ENCODE data around the gene AZIN2.
"Not testable (repeated sequence)": the region's sequence is repeated elsewhere in the genome, so short reads cannot be mapped to it uniquely, and the experiment has no call there.

AZIN2 gene

DNA sequence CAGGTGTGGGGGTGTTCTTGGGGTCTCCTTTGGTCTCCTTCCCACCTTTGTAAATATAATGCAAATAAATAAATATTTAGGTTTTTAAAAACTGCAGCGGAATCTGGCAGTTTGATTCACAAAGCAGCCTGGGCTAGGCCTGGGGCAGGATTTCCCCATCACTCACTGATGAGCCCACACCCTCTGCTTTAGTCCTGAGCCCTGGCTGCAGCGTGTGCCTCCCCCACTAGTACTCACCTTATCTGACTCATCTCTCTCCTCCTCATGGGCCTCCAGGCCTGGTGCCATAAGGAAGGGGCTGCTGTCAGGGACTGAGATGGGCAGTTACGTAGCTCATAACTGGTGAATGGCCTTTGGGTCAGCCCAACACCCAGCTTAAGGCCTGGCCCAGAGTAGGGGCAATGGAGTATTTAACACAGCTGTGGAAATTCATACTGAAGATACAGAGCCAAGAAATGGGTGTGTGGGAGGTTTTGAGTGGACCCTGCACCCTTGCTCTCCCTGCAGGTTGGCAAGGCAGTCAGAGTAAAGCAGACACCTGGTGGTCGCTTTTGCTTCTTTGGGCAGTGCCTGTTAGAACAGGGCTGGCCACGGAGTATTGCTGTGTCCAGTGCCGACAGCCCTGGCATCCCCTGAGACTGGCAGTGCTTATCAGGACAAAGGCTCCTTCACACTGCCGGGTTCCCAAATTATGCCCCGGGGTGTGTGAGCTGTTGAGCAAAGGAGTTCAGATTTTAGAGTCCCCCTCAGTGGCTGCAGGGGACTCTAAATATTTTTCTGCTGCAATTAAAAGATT, 39.7 kb downstream of the AZIN2 start:
- FAIRE-seq, result no peak
- DNase-seq (ENCODE audit: insufficient read length, low spot score), result no peak
- TF ChIP-seq POLR2A (IDR thresholded peaks at IDR 0.05; ENCODE audit: low read depth, low read length), result no peak

DNA sequence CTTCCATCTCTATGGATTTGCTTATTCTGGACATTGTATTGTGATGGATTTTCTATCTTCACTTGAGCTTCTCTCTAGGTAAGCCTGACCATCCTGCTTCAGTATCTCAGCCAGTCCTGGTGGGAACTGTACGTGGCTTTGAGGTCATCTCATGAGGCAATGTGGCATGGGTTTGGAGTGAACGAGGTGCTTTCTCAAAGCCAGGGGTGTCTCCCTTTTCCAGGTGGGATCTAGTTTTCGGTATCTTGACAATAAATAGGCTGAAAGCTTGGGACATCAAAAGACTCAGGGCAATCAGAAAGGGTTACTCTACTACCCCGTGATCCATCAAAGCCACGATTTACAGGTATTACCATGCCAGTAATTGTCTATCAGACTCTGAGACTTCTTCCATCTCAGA, 40.8 kb downstream of the AZIN2 start:
- FAIRE-seq (no peak), DNase-seq (ENCODE audit: insufficient read length, low spot score) (no peak)
- no peak for TF ChIP-seq POLR2A (IDR thresholded peaks at IDR 0.05; ENCODE audit: low read depth, low read length)

DNA sequence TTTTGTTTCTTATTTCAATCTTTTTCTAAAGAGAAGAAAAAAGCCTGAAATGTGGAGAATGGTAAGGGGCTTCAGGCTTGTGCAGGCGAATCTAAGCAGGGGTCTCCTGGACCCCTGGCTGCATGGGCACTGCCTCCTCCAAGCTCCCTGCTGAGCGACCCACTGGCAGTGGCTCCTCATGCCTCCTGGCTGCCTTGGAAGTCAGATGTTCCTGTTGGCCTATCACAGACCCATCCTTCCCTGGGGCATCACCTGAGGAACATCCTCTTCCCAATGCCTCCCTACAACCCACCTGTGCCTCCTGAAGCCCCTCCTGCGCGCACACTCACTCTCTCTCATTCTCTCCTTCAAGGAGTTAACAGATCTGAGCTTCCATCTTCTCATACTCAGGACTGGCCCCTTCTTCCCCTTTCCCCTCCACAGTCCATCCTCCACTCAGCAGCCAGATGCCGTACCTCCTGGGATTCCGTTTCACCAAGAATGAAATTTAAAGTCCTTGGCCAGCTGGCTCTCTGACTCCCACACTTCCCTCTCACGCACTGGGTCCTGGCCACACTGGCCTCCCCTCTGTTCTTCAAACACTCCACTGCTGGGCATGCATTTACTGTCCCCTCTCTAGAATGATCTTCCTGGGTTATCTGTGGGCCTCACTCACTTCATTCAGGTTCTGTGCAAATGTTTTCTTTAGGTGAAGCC, 41.7 kb downstream of the AZIN2 start:
- TF ChIP-seq POLR2A (IDR thresholded peaks at IDR 0.05; ENCODE audit: low read depth, low read length), result no peak
- DNase-seq (ENCODE audit: insufficient read length, low spot score) (no peak), FAIRE-seq (no peak)

DNA sequence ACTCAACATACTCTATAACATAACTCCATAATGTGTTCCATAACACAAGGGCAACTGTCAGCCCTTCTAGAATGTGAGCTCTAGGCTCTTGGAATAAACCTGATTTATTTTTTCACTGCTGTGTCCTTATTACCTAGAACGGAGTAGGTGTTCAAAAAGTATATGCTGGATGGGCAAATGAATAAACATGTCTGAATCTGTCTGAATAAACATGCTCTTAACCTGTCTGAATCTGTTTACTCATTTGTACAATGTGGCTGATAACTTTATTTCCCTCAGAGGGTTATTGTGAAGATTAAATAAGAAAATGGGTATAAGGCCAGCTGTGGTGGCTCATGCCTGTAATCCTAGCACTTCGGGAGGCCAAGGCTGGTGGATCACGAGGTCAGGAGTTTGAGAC, 42.3 kb downstream of the AZIN2 start:
- FAIRE-seq, result no peak
- no peak for DNase-seq (ENCODE audit: insufficient read length, low spot score)

DNA sequence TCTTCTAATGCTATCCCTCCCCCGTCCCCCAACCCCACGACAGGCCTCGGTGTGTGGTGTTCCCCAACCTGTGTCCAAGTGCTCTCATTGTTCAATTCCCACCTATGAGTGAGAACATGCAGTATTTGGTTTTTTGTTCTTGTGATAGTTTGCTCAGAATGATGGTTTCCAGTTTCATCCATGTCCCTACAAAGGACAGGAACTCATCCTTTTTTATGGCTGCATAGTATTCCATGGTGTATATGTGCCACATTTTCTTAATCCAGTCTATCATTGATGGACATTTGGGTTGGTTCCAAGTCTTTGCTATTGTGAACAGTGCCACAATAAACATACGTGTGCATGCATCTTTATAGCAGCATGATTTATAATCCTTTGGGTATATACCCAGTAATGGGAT, 43.7 kb downstream of the AZIN2 start:
- not testable (repeated sequence) for FAIRE-seq; DNase-seq (ENCODE audit: insufficient read length, low spot score)

More for the DNA sequence above, 42.3 kb downstream of the AZIN2 start:
- TF ChIP-seq POLR2A (IDR thresholded peaks at IDR 0.05; ENCODE audit: low read depth, low read length), result no peak

DNA sequence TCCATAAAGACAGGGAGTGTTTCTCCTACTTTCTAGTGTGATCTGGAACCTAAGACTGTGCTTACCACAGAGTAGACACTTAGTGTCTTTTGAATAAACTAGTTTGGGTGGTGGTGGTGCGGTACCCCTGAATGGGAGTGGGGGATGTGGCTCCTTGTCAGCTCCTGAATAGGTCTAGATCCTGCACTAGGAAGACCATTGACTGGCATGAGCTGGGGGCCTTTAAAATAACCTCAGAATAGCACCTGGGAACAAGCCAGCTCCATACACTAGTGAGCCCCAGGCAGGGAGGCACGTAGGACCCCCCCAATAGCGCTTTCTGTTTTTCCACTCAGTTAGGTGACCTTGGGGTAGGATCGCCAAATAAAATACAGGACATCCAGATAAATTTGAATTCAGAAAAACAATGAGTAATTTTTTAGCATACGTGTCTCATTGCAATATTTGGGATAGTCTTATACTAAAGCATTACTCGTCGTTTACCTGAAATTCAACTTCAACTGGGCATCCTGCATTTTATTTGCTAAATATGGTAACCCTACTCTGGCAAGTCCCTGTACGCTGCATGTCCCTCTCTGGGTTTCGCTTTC, 45.6 kb downstream of the AZIN2 start:
- DNase-seq (ENCODE audit: insufficient read length, low spot score) (no peak), FAIRE-seq (no peak)
- TF ChIP-seq POLR2A (IDR thresholded peaks at IDR 0.05; ENCODE audit: low read depth, low read length), result no peak

DNA sequence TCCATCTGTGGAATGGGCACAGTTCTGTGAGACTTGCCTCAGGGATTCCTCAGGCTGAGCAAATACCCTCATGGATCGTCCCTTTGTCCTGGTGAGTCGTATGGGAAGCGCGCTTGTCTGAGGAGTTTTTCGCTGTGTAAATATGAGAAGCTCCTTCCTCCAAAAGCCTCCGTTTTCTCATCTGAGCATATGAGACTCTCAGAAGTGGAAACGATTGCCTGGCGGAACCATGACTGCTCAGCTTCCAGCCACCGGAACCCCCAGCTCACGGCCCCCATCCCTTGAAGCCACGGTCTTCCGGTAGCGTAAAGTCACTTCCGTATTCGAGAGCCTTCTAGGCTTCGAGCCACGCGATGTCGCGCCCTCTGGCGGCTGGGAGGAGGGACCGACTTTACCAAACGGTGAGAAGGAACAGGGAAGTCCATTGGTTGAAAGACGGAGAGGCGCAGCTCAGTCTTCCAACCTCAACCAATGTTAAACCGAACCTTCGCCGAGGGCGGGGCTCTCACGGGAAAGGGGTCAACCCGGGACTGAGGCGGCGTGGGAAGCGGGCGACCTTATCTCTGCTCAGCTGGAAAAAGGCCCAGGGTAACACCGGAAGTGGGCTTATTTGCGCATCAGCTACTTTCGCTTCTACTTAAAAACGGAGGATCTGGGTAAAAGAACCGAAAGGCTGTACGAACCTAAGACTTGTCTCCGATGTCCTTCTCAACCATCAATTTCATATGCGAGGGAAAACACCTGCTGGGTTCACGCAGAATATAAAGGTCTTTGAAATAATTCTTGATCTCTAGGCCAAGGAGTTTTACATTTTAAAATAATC, 46.3 kb downstream of the AZIN2 start:
- DNase-seq (ENCODE audit: insufficient read length, low spot score) (peak; percentile 83), FAIRE-seq (peak; percentile 95)
- TF ChIP-seq POLR2A (IDR thresholded peaks at IDR 0.05; ENCODE audit: low read depth, low read length), result peak; percentile 84

DNA sequence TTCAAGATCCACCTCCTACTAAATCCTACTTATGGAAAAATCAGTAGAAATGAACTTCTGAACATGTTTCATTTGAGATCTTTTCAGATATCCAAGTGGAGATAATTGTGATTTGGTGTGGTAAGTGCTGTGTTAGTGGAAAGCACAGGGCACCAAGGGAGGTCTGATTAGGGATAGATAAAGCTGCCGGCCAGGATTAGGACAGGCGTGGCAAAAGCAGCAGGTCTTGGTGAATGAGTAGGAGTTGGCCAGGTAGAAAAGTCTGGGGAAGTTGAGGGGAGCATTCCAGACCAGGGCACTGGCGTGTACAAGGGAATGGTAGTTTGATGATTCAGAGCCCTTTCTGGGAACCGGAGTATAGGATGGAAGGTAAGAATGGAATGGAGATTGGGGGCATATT, 47.8 kb downstream of the AZIN2 start:
- no peak for TF ChIP-seq POLR2A (IDR thresholded peaks at IDR 0.05; ENCODE audit: low read depth, low read length)
- FAIRE-seq (no peak), DNase-seq (ENCODE audit: insufficient read length, low spot score) (no peak)

DNA sequence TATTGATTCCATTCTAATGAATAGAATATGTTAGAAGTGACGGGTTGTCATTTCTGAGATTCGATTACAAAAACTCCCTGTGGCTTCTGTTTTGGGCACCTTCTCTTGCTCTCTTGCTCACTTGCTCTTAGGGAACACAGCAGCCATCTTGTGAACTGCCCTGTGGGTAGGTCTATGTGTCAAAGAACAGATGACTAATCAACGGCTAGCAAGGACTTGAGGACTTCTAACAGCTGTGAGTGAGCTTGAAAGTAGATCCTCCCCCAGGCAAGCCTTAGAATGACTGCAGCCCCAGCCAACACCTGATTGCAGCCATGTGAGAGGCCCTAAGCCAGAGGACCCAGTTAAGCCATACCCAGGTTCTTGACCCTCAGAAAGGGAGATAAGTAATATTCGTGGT, 49.3 kb downstream of the AZIN2 start:
- TF ChIP-seq POLR2A (IDR thresholded peaks at IDR 0.05; ENCODE audit: low read depth, low read length), result no peak
- FAIRE-seq (no peak), DNase-seq (ENCODE audit: insufficient read length, low spot score) (no peak)

DNA sequence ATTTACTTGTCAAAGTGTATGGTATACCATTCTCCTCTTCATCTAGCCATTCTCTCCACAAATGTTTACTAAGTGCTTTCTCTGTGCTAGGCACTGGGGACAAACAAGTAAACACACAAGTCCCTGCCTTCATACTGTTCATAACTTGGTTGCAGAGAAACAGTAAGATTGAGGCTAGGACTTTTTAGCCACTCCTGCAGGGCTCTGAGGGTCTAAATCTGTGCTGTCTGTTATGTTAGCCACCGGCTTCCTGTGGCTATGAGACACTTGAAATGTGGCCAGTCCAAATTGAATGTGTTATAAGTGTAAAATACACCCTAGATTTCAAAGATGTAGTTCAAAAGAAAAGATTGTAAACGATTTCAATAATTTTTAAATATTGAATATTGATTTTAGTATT, 50.2 kb downstream of the AZIN2 start:
- FAIRE-seq, result no peak
- no peak for DNase-seq (ENCODE audit: insufficient read length, low spot score)
- no peak for TF ChIP-seq POLR2A (IDR thresholded peaks at IDR 0.05; ENCODE audit: low read depth, low read length)

DNA sequence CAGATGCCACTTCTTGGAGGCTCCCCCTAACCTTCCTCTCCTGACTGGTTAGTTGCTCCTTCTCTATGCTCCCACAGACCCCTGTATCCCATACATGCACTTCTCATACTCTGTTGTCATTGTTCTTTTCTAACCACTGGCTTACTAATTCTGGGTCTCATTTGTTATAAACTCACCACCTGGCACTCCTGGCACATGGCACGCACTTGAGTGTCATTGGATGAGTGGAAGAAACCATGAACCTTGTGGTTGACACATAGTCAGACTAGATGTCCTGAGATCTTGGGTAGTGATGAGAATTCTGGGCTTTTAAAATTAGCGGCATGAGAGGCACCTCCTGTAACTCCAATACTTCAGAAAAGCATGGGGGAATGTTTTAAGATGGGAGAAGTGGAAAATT, 51.6 kb downstream of the AZIN2 start:
- TF ChIP-seq POLR2A (IDR thresholded peaks at IDR 0.05; ENCODE audit: low read depth, low read length), result no peak
- FAIRE-seq (no peak), DNase-seq (ENCODE audit: insufficient read length, low spot score) (no peak)

DNA sequence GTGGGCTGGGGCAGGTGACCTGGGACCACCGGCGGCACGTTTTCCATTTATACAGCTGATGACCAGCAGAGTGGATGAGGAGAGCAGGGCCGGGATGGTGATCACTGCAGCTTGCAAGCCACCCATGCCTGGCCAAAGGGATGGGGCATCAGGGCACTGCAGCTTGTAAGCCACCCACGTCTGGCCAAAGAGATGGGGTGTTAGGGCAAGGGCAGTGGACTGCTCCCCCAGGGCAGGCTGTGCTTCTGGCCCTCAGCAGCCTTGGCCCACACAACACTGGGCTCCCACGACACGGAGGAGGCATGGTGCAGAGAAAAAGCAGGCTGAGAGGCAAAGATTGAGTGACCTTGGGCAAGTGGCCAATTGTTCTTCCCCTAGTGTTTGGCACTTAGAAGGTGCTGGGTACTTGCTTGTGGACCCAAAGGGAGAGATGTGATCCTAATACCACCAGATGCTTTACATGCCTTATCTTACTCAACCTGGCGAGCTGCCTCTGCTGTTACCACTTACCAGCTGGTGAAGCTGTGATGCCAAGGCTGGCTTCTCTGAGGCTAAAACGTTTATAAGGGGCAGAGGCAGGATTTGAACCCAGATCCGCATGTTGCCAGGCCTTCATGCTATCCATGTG, 52.6 kb downstream of the AZIN2 start:
- no peak for FAIRE-seq
- TF ChIP-seq POLR2A (IDR thresholded peaks at IDR 0.05; ENCODE audit: low read depth, low read length), result no peak
- no peak for DNase-seq (ENCODE audit: insufficient read length, low spot score)

DNA sequence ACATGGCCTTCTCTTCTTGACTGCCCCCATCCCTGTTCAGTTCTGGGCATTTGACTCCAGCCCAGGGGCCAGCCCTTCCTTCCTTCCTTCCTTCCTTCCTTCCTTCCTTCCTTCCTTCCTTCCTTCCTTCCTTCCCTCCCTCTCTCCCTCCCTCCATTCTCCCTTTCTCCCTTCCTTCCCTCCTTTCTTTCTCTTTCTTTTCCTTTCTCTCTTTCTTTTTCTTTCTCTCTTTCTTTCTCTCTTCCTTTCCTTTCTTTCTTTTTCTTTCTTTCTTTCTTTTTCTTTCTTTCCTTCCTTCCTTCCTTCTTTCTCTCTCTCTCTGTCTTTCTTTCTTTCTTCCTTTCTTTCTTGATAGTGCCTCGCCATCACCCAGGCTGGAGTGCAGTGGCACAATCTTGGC, 55.1 kb downstream of the AZIN2 start:
- DNase-seq (ENCODE audit: insufficient read length, low spot score); FAIRE-seq: not testable (repeated sequence)

DNA sequence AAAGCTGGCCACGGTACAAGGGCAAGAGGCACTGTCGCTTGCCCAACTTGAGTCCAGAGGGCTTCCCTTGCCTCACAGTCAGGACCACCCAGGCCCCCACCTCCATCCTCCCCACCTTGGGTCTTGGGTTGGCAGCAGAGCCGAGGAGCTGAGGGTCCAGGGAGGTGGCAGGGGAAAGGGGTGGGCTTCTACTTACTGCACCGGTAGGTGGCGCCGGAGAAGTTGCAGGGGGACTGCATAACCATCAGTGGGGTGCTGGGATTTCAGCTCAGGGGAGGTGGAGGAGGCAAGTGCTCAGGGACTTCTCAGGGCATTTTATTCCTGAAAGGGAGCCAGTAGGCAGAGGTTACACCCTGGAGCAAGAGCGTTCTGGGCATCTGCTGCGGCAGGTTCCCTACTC, 56.8 kb downstream of the AZIN2 start:
- no peak for FAIRE-seq
- DNase-seq (ENCODE audit: insufficient read length, low spot score), result no peak
- no peak for TF ChIP-seq POLR2A (IDR thresholded peaks at IDR 0.05; ENCODE audit: low read depth, low read length)

All from H54 (cell line).